ENCODE measurements around the gene OASL. TPM values are rescaled to one million over a fixed set of nuclear protein-coding genes. Genes with fewer than 3 reads are reported as not detected.

The OASL gene
- total RNA-seq (2013; cell fraction: nucleolus; rRNA removed), result 2.0 and 2.4 TPM in 2 replicates
- total RNA-seq (2014; rRNA removed) (4.4 and 4.6 TPM in 2 replicates), total RNA-seq (2014; rRNA removed; fragmentation: Illumina TruSeq; extraction: Trizol) (2.3 and 3.4 TPM in 2 replicates), total RNA-seq (2021) (2.6 and 3.9 TPM in 2 replicates), polyA plus RNA-seq (2011; rRNA removed) (7.2 and 9.1 TPM in 2 replicates), polyA plus RNA-seq (2014; fragmentation: Illumina TruSeq; extraction: Trizol) (2.1 and 2.9 TPM in 2 replicates), polyA plus RNA-seq (2014; fragmentation: Nextera tagmentation; extraction: Ambion mirVana) (1 to 10 TPM; 2.5 to 2.7 TPM), polyA plus RNA-seq (2014; rRNA removed) (2.0 and 2.8 TPM in 2 replicates), polyA plus RNA-seq (2016; fragmentation: Nextera tagmentation; extraction: Ambion mirVana) (1 to 10 TPM; 2.6 to 2.7 TPM), polyA minus RNA-seq (2011; rRNA and poly(A)+ RNA removed) (5.7 and 6.7 TPM in 2 replicates), Bru-seq, nascent RNA (percentile 77 among the genes with signal in this experiment), BruChase-seq, experiment 1, labeled RNA remaining after a 6-hour chase (percentile 48 among the genes with signal in this experiment), BruChase-seq, experiment 2, labeled RNA remaining after a 2-hour chase (percentile 55 among the genes with signal in this experiment)
- 2.3 TPM for polyA plus RNA-seq (2011; ENCODE audit: low read depth)
- 7.6 and 10.7 TPM in 2 replicates for polyA plus RNA-seq (2011; cell fraction: cytosol; rRNA removed)
- 2.0 and 2.8 TPM in 2 replicates for polyA plus RNA-seq (2011; cell fraction: nucleus; rRNA removed)
- polyA plus RNA-seq (2012), result 3.9 and 4.0 TPM in 2 replicates
- 1.5 and 2.3 TPM in 2 replicates for polyA minus RNA-seq (2011; cell fraction: cytosol; rRNA and poly(A)+ RNA removed)
- 1.1 and 2.8 TPM in 2 replicates for polyA minus RNA-seq (2011; cell fraction: nucleus; rRNA and poly(A)+ RNA removed)
- long read RNA-seq, experiment 1, transcript OASL-201 (6 exons, 3,266 nt), result major isoform, 7 of 10 reads
- long read RNA-seq, experiment 1, partial matches to known transcripts, result 0 of 10 reads
- long read RNA-seq, experiment 1, other reads (novel, unspliced or antisense), result 1 of 10 reads
- long read RNA-seq, experiment 2, transcript OASL-202 (5 exons, 1,492 nt), result minor isoform, 6 of 41 reads
- long read RNA-seq, experiment 2, transcript OASL-201 (6 exons, 3,266 nt), result major isoform, 31 of 41 reads
- long read RNA-seq, experiment 2, partial matches to known transcripts, result 2 of 41 reads
- long read RNA-seq, experiment 2, other reads (novel, unspliced or antisense), result 0 of 41 reads

GRCh38 chr12:121038861-121039668, at the start of gene OASL:
Gene OASL (minus strand): TSS chr12:121039246. CDS start chr12:121038971, 275 bp downstream.
- Histone ChIP-seq H3K36me3 (ENCODE audit: control insufficient read depth in 2 of 2, insufficient read depth in 2 of 2, low read length in 1 of 2) (no peaks in the 10 kb centered on the region), H3K79me2 (ENCODE audit: control insufficient read depth, insufficient read depth, low read length) (peaks cover 2% of the 10 kb centered on the region), H3K9me3 (replicated peaks; ENCODE audit: control insufficient read depth, insufficient read depth, low read length) (no peaks in the 10 kb centered on the region; the same call in 2 of the 3 replicates), H3K4me2 (ENCODE audit: control insufficient read depth, insufficient read depth) (peak within 1 kb of the TSS; percentile 99), H3K27ac (ENCODE audit: control insufficient read depth, insufficient read depth) (peak within 1 kb of the TSS; percentile 87), H3K4me1 (ENCODE audit: control insufficient read depth, insufficient read depth, low read length) (peaks cover 16% of the 10 kb centered on the region), H3K4me3 (peak within 1 kb of the TSS; percentile 70), H2AFZ (ENCODE audit: control insufficient read depth, low read depth, low read length) (peak within 1 kb of the TSS; percentile 99), H4K20me1 (ENCODE audit: control insufficient read depth, insufficient read depth) (no peaks in the 10 kb centered on the region), H3K27me3 (replicated peaks in 1 of 2; ENCODE audit: control insufficient read depth in 2 of 2, insufficient read depth in 2 of 2, low read length in 1 of 2) (no peaks in the 10 kb centered on the region), H3K9ac (ENCODE audit: control insufficient read depth, insufficient read depth, low read length) (peak within 1 kb of the TSS; percentile 82)
- in situ Hi-C loops (cut with MboI), result no loop called here
- WGBS (ENCODE audit: insufficient coverage, insufficient replicate concordance, low lambda C conversion rate, missing lambda C conversion rate), result 14% methylated on average over 12 of the region's 13 CpGs
- ChIA-PET POLR2A (interaction anchor here (0.6 kb wide), 2 partner anchors 20 to 62 kb away, joined by 3 to 7 read pairs; no protein-coding TSS in a partner anchor), RAD21 (ENCODE audit: unreplicated experiment) (interaction anchor here (1.1 to 1.7 kb wide), 2 partner anchors 21 to 22 kb away, joined by 4 to 6 read pairs; no protein-coding TSS in a partner anchor), CTCF (interaction anchor here (2.9 kb wide), 1 partner anchor 21 kb away, joined by 18 read pairs; no protein-coding TSS in a partner anchor), SMC1A (ENCODE audit: uncharacterized antibody, unreplicated experiment) (interaction anchor here (1.0 to 1.7 kb wide), 3 partner anchors 21 to 33 kb away, joined by 3 to 7 read pairs (median 3); no protein-coding TSS in a partner anchor)
- BruUV-seq (replicated peaks), result no TSS peak
- DNase-seq (ENCODE audit: low read depth, low spot score) (peak; percentile 63), ATAC-seq (peak; percentile 94), FAIRE-seq (peak; percentile 98)
- intact Hi-C loops (cut with micrococcal nuclease; ENCODE audit: unreplicated experiment), result no loop called here
- TF ChIP-seq DPF2 (IDR thresholded peaks at IDR 0.05), result peak; percentile 64
- no peak for TF ChIP-seq CUX1 (IDR thresholded peaks at IDR 0.05; ENCODE audit: insufficient replicate concordance, low read depth, low read length)
- TF ChIP-seq NFIC (IDR thresholded peaks at IDR 0.05; ENCODE audit: low read depth, low read length), result no peak
- no peak for TF ChIP-seq SUZ12 (IDR thresholded peaks at IDR 0.05; ENCODE audit: unreplicated experiment)
- TF ChIP-seq MEF2A (IDR thresholded peaks at IDR 0.05; ENCODE audit: insufficient read depth, low read depth, low read length), result no peak
- no peak for TF ChIP-seq NFYB (IDR thresholded peaks at IDR 0.05; ENCODE audit: insufficient read depth, low read depth, low read length)
- no peak for TF ChIP-seq ELK1 (IDR thresholded peaks at IDR 0.05; ENCODE audit: low read depth, low read length)
- TF ChIP-seq FOXM1 (IDR thresholded peaks at IDR 0.05; ENCODE audit: low read depth, low read length), result no peak
- TF ChIP-seq MTA2 (IDR thresholded peaks at IDR 0.05; ENCODE audit: low read depth), result peak; percentile 47; the same call in 1 of the 2 replicates
- peak; percentile 67 for TF ChIP-seq CREB1 (IDR thresholded peaks at IDR 0.05; ENCODE audit: low read depth)
- 0 out of 2 replicates have a peak, but pooled peaks have one; percentile 67 for TF ChIP-seq SIN3A (IDR thresholded peaks at IDR 0.05; ENCODE audit: low read depth, low read length)
- TF ChIP-seq ZNF274 (IDR thresholded peaks at IDR 0.05; ENCODE audit: insufficient read depth, insufficient read length), result no peak

All from GM12878 (cell line).